HG02759 (cell line): Measurements from ENCODE around the gene SYCP2L.
"Not testable (repeated sequence)": the region's sequence is repeated elsewhere in the genome, so short reads cannot be mapped to it uniquely, and the experiment has no call there.

Experiments
- ATAC-seq: cut with Tn5 transposase; IDR thresholded peaks from one replicate; pipeline ENCODE4 v1.9.1; 2021; ENCODE audit warnings: mild to moderate bottlenecking, moderate library complexity; ENCODE audit not compliant: unreplicated experiment

The SYCP2L gene

GRCh38 chr6:10886691-10887502 is at the start of gene SYCP2L:
Gene SYCP2L (plus strand): TSS chr6:10887052. CDS start chr6:10887127, 75 bp downstream.
- peak; percentile 72 for ATAC-seq

GRCh38 chr6:10837622-10837994 is 49.2 kb upstream of the SYCP2L start:
- no peak for ATAC-seq

GRCh38 chr6:10837995-10838793 is 48.7 kb upstream of the SYCP2L start, which contains the start of gene MAK:
Gene MAK (minus strand): TSS chr6:10838539. CDS start chr6:10830648, 7,891 bp downstream.
- peak; percentile 82 for ATAC-seq

- peak; percentile 73 for ATAC-seq
Measured at GRCh38 chr6:10838794-10839333, 48.0 kb upstream of the SYCP2L start.

GRCh38 chr6:10843554-10843953 is 43.3 kb upstream of the SYCP2L start:
- ATAC-seq = no peak

GRCh38 chr6:10847684-10848083 is 39.2 kb upstream of the SYCP2L start:
- no peak for ATAC-seq

GRCh38 chr6:10849901-10850300 is 37.0 kb upstream of the SYCP2L start:
- no peak for ATAC-seq

- no peak for ATAC-seq
Measured at GRCh38 chr6:10850728-10851127, 36.1 kb upstream of the SYCP2L start.

GRCh38 chr6:10852361-10852960 is 34.4 kb upstream of the SYCP2L start:
- ATAC-seq = no peak

- not testable (repeated sequence) for ATAC-seq
Measured at GRCh38 chr6:10853849-10854300, 33.0 kb upstream of the SYCP2L start.

GRCh38 chr6:10854922-10855632 is 31.8 kb upstream of the SYCP2L start:
- ATAC-seq = no peak

GRCh38 chr6:10857259-10857658 is 29.6 kb upstream of the SYCP2L start:
- no peak for ATAC-seq

- ATAC-seq = no peak
Measured at GRCh38 chr6:10861086-10861485, 25.8 kb upstream of the SYCP2L start.

GRCh38 chr6:10862361-10862760 is 24.5 kb upstream of the SYCP2L start:
- ATAC-seq = no peak

- not testable (repeated sequence) for ATAC-seq
Measured at GRCh38 chr6:10863031-10863430, 23.8 kb upstream of the SYCP2L start.

GRCh38 chr6:10866709-10867108 is 20.1 kb upstream of the SYCP2L start:
- ATAC-seq = not testable (repeated sequence)

- no peak for ATAC-seq
Measured at GRCh38 chr6:10867952-10868351, 18.9 kb upstream of the SYCP2L start.

- ATAC-seq = no peak
Measured at GRCh38 chr6:10873374-10873773, 13.5 kb upstream of the SYCP2L start.

- no peak for ATAC-seq
Measured at GRCh38 chr6:10874207-10874606, 12.6 kb upstream of the SYCP2L start.

GRCh38 chr6:10875026-10875425 is 11.8 kb upstream of the SYCP2L start:
- no peak for ATAC-seq
